Measurements from ENCODE around the gene SLC25A6. TPM values are rescaled to one million over a fixed set of nuclear protein-coding genes. Genes with fewer than 3 reads are reported as not detected.

SLC25A6 gene
- total RNA-seq, result 174 and 232 TPM in 2 replicates

DNA sequence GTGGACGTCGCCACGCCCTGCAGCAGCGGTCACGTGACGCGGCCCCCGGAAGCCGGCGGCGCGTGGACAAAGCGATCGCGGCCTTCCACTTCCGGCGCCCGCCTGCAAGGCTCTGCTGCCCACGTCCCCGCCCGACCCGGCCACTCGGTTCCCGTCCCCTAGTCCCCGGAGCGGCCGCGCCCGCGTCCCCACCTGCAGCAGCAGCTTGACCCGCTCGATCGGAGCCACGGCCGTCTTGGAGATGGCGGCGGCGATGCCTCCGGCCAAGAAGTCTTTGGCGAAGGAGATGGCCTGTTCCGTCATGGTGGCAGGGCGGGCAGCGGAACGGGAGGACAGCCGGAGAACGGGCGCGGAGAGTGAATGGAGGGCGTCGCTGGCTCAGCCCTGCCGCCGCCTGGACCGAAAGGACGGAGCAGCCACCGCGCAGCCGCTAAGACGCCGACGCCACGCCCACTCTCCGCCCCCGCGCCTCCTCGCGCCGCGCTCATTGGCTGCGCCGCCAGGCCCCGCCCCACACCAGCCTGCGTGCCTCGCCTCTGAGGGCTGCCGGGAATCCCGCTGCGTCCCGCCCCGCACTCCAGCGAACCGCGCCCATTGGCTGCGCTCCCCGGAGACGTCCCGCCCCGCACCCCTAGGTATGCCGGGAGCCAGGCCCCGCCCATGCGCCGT lies at the start of gene SLC25A6:
Gene SLC25A6 (minus strand): TSS at position 407 of the 669 bp plus-strand sequence. CDS start 104 bp downstream, at position 303.

DNA sequence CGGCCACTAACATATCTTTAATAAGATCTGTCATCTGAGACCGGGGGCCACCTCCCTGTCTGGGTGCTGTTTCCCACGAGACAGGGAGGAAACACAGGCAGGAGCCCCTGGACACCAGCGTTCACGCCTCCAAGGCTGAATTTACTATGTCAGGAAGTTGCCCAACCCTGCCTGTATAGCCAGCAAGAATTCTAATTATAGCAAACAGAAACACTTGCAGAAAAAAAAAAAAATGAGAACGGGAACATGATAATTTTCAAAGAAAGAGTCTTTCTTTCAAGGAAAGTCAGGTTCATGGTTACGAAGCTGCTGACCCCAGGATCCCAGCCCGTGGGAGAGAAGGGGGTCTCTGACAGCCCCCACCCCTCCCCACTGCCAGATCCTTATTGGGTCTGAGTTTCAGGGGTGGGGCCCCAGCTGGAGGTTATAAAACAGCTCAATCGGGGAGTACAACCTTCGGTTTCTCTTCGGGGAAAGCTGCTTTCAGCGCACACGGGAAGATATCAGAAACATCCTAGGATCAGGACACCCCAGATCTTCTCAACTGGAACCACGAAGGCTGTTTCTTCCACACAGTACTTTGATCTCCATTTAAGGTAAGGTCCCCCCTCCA lies 55.5 kb downstream of the SLC25A6 start, which contains the start of gene IL3RA:
Gene IL3RA (plus strand): TSS at position 455 of the 613 bp plus-strand sequence. CDS start 4,981 bp downstream, outside the sequence.

Other genes starting within 250 kb of the SLC25A6 start
- gene CRLF2, start 179.5 kb downstream of the SLC25A6 start, total RNA-seq, result not detected in 2 replicates
- gene CSF2RA, start 123.3 kb downstream of the SLC25A6 start, total RNA-seq, result not detected in 2 replicates
- 9.4 and 13.1 TPM in 2 replicates for gene IL3RA, start 55.3 kb downstream of the SLC25A6 start, total RNA-seq
- 15.2 and 16.5 TPM in 2 replicates for gene ASMTL, start 60.8 kb upstream of the SLC25A6 start, total RNA-seq
- gene P2RY8, start 145.1 kb upstream of the SLC25A6 start, total RNA-seq, result not detected in 2 replicates
- 17.8 and 19.3 TPM in 2 replicates for gene AKAP17A, start 199.5 kb upstream of the SLC25A6 start, total RNA-seq
- not detected in 2 replicates for gene ASMT, start 222.9 kb upstream of the SLC25A6 start, total RNA-seq